Effector CD8-positive, alpha-beta T cell (primary cell): Measurements from ENCODE around the gene VPS13A.
"Not testable (repeated sequence)": the region's sequence is repeated elsewhere in the genome, so short reads cannot be mapped to it uniquely, and the experiment has no call there.

ENCODE experiments used
- DNase-seq: peaks from one replicate; lab custom pipeline; 2025; lab: John Stamatoyannopoulos, UW

Gene VPS13A

DNA sequence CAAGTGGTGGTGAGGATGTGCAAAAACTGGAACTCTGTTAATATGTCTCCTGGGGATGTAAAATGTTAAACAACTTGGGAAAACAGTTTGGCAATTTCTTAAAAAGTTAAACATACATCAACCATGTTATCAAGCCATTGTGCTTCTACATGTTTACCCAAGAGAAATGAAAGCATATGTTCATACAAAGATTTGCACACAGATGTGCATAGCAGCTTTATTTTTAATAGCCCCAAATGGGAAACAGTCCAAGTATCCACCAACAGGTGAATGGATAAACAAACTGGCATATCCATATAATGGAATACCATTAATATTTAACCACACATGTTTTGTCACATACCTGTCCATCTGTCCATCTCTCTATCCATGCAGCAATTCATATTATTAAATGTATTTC is 6.2 kb downstream of the VPS13A start:
- no peak for DNase-seq

DNA sequence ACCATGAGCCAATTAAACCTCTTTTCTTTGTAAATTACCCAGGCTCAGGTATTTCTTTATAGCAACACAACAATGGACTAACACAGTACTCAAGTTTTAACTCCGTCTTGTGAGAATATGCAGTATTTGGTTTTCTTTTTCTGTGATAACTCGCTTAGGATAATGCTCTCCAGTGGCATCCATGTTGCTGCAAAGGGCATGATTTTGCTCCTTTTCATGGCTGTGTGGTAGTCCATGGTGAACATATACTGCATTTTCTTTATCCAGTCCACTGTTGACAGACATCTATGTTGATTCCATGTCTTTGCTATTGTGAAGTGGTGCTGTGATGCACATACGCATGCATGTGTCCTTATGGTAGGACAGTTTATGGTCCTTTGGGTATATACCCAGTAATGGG is 10.9 kb downstream of the VPS13A start:
- no peak for DNase-seq

DNA sequence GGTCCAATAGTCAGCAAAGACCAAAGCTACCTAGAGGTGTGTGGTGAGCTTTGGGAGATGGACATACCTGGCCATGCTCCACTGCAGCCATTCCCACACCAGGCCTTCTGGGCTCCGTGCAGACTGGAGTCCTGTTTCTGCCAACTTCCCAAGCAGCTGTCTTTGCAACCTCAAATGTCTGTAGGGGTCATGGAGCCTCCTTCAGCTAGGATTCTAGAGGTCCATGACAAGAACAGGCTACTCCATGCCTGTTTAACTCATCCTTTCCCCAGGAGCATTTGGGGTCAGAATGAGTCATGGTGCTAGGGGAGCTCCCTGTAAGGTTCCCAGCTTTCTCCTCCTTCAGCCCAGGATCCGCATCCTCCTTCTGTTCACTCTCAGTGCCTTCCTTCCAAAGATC is 17.1 kb downstream of the VPS13A start:
- no peak for DNase-seq

DNA sequence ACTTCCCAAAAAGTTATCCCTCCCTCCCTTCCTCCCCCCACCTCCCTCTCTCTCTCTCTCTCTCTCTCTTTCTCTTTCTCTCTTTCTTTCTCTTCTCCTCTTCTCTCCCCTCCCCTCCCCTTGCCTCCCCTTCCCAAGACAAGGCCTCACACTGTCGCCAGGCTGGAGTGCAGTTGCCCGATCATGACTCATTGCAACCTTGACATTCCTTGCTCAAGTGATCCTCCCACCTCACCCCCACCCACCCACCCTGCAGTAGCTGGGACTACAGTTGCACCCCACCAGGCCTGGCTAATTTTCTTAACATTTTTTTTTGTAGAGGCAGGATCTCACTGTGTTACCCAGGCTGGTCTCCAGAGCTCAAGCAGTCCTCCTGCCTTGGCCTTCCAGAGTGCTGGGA is 32.8 kb downstream of the VPS13A start:
- DNase-seq, result no peak

DNA sequence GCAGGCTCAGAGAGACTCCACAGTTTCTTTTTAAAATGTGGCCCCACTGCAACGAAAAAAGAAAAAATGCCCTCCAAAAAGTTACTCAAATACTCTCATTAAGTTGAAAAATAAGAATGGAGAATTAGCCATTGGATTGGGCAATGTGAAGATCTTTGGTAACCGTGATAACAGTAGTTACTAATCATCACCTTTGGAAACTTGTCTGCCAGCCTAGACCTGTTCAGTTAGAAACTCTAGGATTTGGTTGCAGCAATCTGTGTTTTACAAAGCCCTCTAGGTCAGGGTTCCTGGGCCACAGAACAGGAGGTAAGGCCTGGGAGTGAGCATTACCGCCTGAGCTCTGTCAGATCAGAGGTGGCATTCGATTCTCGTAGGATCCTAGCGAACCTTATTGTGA is 34.2 kb downstream of the VPS13A start:
- DNase-seq, result no peak

DNA sequence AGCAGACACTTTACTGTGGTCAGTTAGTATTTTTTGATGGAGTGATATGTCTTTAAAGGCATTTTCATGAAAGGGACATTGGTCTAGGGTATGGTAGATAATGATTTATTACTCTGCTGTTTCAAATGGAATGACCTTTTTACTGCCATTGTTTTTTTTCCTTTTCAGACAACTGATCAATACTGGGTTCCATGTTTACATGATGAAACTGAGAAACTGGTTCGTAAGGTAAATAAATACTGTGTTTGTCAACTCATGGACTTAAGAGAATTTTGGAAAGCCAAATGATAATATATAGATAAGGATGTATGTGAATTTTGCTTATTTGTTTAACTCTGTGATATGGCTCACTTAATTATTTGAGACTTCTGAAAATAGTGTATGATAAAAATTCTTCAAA is 35.5 kb downstream of the VPS13A start:
- no peak for DNase-seq

DNA sequence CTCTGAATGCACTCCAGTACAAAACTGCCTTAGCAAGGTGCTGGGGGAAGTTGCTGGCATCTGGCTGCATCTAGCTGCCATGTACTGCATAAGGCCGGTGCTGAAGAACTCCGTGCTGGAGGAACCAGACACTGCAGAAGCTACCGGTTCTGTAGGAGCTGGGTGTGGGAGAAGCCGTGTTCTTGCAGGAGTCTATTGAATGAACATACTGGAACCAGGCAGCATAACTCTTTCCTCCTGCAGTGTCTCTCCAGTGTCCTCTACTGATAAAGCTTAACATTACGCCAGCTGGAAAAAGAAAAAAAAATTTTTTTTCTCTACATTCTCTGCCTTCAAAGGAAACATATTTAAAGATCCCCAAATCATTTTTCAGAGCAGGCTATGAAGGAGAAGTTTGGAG is 38.5 kb downstream of the VPS13A start:
- no peak for DNase-seq

DNA sequence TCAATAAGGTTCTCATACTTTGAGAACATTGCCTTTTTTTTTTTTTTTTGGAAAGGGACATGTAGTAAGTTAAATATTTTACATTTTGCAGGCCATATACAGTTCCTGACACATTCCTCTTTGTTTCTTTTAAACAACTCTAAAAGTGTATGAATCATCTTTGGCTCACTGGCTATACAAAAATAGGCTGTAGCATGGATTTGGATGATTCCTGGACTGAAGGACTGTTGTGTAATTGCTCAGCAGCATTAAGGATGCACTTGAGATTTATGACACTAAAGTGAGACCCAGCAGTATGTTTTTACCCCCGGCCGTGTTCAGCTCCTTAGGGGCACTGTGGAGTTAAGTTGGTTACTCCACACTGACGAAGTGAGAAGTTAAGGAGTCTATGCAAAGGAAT is 41.3 kb downstream of the VPS13A start:
- no peak for DNase-seq

DNA sequence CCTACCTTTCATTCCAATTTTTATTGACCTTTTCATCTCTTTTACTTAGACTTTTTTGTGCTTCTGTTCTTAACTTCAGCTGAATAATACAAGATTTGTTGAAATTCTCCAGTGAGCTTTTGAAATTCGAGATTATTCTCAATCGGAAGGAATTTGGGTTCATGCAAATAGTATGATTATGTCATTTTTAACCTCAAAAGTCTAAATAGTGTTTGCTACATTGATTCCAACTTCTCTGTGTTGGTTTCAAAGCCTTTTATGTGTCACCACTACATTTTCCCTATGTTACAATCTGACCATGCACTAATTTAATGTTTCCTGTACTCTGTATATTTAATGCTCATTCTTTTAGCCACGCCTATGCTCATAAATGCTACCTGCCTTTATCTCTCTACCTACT is 44.1 kb downstream of the VPS13A start:
- no peak for DNase-seq

DNA sequence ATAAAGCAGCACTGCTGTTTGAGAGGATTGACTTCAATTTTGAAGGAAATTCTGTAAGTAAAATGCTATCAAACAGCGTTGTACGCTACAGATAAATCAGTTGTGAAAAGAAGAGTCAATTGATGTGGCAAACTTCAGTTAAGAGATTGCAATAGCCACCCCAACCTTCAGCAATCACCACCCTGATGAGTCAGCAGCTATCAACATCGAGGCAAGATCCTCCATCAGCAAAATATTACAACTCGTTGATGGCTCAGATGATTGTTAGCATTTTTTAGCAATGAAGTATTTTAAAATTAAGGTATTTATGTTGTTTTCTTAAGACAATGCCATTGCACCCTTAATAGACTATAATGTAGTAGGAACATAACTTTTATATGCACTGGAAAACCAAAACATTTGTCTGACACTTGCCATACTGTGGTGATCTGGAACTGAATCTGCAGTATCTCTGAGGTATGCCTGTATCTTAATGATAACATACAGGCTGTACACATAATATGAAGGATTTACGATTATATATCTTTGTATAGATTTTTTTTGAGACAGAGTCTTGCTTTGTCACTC is 47.5 kb downstream of the VPS13A start:
- DNase-seq, result no peak

DNA sequence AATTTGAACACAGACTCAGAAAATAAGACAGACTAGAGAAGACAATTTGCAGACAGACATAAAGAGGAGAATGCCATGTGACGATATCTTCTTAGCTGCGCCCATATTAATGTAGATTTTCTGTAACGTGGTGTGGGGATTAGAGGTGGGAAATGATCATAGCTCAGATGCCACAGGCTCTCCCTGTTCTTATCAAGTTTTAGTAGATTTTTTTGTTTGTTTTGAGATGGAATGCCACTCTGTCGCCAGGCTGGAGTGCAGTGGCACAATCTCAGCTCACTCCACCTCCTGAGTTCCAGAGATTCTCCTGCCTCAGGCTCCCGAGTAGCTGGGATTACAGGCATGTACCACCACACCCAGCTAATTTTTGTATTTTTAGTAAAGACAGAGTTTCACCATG is 59.4 kb downstream of the VPS13A start:
- no peak for DNase-seq

DNA sequence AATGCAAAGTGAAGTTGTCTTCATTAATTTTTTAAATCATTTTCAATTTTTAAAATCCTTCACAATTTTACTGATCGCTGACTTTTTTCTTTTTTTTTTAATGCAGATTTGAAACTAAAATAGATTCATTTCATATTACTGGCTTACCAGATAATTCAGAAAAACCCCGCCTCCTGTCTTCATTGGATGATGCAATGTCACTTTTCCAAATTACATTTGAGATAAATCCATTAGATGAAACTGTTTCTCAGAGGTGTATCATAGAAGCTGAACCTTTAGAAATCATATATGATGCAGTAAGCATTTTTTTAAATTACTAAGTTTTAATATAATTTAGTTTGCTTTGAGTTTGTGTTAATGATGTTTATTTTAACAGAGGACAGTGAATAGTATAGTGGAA is 60.6 kb downstream of the VPS13A start:
- DNase-seq, result no peak

DNA sequence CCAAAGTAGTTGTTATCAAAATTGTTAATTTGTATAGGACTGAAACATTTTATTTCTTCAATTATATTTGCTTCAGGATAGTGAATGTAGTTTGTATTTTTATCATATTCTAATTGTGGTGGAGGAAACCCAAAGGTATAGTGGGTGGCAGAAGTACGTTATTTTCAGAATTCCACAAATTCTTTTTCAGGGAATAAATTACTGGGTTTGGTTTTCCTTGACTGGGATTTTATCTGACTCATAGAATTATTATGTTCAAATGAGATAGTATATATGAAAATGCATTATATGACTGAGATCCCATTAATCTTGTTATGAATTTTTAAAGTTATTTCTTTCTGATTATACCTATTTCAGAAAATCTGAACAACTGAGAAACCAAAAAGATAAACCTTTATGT is 73.7 kb downstream of the VPS13A start:
- DNase-seq, result no peak

DNA sequence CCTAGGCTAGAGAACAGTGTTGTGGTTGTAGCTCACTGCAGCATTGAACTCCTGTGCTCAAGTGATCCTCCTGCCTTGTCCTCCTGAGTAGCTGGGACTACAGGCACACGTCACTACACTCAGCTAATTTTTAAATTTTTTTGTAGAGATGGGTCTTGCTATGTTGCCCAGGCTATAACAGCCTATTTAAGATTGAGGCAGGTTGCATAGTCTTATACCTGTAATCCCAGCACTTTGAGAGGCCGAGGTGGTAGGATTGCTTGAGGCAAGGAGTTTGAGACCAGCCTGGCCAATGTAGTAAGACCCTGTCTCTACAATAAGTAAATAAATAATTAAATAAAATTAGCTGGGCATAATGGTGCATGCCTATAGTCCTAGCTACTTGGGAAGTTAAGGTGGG is 79.9 kb downstream of the VPS13A start:
- no peak for DNase-seq

DNA sequence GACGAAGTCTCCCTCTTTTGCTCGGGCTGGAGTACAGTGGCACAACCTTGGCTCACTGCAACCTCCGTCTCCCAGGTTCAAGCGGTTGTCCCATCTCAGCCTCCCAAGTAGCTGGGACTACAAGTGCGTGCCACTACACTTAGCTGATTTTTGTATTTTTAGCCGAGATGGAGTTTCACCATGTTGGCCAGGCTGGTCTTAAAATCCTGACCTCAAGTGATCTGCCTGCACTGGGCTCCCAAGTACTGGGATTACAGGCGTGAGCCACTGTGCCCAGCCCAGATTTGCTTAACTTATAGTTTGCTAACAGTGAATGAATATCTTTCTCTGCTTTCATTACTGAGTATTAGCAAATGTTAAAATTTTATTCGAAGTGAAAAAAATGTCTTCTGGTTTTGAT is 84.3 kb downstream of the VPS13A start:
- no peak for DNase-seq

DNA sequence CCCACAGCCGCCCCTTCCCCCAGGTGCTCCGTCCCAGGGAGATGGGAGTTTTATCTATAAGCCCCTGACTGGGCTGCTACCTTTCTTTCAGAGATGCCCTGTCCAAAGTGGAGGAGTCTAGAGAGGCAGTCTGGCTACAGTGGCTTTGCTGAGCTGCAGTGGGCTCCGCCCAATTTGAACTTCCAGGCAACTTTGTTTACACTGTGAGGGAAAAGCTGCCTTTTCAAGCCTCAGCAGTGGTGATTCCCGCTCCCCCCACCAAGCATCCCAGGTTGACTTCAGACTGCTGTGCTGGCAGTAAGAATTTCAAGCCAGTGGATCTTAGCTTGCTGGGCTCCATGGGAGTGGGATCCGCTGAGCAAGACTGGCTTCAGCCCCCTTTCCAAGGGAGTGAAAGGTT is 90.4 kb downstream of the VPS13A start:
- DNase-seq, result not testable (repeated sequence)

DNA sequence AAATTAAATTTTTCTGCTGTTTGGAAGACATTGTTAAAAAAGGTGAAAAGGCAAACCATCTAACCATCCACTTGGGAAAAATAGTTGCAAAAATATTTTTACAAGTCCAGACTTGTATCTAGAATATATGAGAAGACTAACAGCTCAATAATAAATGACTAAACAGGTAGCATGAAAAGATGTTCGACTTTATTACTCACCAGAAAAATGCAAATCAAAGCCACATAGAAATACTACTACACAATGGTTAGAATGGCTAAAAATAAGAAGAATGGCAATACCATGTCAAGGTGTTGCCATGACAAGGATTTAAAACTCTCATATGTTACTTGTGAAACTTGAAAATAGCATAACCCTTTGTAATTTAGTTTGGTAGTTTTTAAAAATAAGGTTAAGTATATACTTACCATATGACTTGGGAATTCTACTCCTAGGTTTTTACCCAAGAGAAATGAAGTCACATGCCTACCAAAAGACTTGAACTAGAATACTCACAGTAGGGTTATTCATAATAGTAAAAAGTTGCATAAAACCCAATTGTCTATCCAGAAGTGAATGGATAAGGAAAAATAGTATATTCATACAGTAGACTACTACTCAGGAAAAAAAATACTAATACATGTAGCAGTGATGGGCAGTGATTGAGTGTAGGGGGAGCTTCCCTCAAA is 93.8 kb downstream of the VPS13A start:
- no peak for DNase-seq

DNA sequence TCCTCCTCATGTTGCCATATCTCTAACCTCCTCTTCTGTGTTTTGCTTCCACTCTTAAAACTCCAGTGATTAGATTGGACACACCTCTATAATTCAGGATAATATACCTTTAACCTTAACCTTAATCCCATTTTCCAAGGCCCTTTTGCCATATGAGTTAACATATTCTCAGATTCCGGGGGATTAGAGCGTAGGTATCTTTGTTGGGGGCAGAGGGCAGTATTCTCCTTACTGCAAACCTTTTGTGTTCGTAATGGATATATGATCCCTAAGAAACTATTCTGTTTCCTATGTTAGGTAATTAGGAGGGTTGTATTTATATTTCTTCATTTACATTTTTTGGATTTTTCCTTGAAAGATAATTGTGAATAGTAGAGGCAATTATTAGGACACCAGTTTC is 99.5 kb downstream of the VPS13A start:
- DNase-seq, result no peak

DNA sequence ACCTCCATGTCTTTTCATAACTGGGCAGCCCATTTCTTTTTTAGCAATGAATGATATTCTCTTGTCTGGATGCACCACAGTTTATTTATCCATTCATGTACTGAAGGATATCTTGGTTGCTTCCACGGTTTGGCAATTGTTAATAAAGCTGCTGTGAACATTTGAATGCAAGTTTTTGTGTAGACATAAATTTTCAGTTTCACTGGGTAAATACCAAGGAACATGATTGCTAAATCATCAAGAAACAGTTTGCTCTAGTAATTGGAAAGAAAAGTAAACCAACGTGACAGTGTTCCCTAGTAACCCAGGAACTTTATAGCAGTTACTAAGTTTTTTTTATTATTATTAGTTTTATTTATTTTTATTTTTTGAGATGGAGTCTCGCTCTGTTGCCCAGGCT is 100.4 kb downstream of the VPS13A start:
- DNase-seq, result no peak

DNA sequence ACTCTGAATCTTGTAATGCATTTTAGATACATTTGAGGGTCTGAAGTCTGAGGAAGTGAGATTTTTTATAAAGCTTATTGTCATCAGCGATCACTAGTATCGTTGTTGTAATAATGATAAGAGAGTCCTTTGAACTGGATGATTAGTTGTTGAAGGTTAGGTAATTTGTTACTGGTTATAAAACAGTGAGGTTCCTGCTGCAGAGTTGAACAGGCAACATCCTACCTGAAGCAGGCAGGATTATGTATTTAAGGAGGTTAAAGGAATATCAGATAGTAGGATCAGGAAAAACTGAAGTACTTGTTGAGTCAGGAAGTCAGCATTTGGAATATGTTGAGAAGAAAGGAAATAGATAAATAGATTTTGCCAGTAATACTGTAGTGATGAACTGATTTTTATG is 106.7 kb downstream of the VPS13A start:
- no peak for DNase-seq

DNA sequence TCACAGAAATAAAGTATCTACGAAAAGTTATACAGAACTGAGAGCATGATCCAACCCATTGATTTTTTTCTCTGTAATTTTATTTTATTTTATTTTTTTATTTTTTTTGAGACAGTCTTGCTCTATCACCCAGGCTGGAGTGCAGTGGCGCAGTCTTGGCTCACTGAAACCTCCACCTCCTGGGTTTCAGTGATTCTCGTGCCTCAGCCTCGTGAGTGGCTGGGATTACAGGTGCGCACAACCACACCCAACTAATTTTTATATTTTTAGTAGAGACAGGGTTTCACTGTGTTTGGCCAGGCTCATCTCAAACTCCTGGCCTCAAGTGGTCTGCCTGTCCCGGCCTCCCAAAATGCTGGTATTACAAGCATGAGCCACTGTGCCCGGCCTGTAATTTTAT is 107.3 kb downstream of the VPS13A start:
- DNase-seq, result no peak

DNA sequence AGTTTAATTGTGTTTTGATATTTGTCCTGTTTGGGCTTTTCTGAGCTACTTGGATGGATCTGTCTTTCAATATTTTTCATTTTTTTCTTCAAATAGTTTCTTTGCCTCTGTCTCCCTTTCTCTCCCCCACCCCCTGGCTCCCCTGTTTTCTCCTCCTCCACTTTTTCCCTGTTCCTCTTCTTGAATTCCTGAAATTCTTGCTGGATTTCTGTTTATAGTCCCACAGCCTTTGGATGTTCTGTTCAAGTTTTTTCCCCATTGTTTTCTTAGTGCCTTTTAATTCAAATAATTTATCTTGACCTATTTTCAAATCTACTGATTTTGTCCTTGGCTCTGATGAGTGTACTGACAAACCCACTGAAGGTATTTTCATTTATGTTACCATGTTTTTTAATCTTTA is 113.0 kb downstream of the VPS13A start:
- no peak for DNase-seq

DNA sequence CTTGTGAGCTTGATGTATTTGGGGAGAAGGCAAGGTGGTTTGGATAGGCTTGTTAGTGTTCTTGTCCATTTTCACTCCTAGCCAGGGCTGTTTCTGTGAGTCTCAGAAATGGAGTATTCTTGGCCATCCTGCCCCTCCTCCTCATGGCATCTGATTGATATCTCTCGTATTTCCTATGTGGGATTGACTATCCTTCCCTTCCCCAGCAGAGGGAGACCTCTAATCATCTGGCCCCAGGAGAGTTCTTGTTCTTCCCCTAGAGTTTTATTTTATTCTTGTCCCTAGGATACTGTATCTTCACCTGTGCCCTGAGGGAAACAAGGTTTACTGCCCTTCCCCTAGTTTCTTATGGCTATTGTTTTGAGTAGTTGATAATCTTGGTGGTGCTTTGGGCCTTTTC is 114.4 kb downstream of the VPS13A start:
- no peak for DNase-seq

DNA sequence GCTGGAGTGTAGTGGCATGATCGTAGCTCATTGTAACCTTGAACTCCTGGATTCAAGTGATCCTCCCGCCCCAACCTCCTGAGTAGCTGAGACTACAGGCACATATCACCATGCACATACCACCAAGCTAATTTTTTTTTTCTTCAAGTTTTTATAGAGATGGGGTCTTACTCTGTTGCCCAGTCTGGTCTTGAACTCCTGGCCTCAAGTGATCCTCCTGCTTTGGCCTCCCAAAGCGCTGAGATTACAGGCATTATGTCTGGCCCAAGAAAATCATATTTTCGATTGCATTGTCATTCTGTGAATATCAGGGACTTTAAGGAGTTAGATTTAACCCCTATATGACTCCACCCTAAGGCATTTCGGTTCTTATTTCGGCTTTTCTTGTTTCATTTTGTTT is 116.6 kb downstream of the VPS13A start:
- DNase-seq, result no peak
